Activated CD4-positive, alpha-beta memory T cell treated with anti-CD3 and anti-CD28 coated beads for 36 hours (primary cell): ENCODE measurements around the gene PRRG2. TPM values are rescaled to one million over a fixed set of nuclear protein-coding genes. Genes with fewer than 3 reads are reported as not detected.

ENCODE experiments used
- CTCF ChIA-PET: fragments of 350-600 bp; sonication (Branson Sonifier 250); formaldehyde crosslinking; loops from one replicate; lab custom pipeline; 2021; ENCODE audit warnings: antibody characterized with exemption, inconsistent platforms; lab: Charles Lee
- POLR2A ChIA-PET: fragments of 350-600 bp; sonication (Branson Sonifier 250); formaldehyde crosslinking; loops from one replicate; lab custom pipeline; 2021; ENCODE audit warnings: antibody characterized with exemption; lab: Charles Lee
- DNase-seq: peaks from one replicate; pipeline ENCODE4 v3.0.0-alpha.2; 2020
- H3K27ac Mint-ChIP-seq: one replicate; pipeline ENCODE4 v1.8.0; 2021; ENCODE audit warnings: mixed read lengths
- H3K27me3 Mint-ChIP-seq: one replicate; pipeline ENCODE4 v1.8.0; 2021; ENCODE audit warnings: mixed read lengths
- H3K36me3 Mint-ChIP-seq: one replicate; pipeline ENCODE4 v1.8.0; 2021; ENCODE audit warnings: mixed read lengths
- H3K4me1 Mint-ChIP-seq: one replicate; pipeline ENCODE4 v1.8.0; 2021; ENCODE audit warnings: low read depth, mixed read lengths
- H3K4me3 Mint-ChIP-seq: one replicate; pipeline ENCODE4 v1.8.0; 2021; ENCODE audit warnings: mild to moderate bottlenecking, mixed read lengths
- H3K9me3 Mint-ChIP-seq: one replicate; pipeline ENCODE4 v1.8.0; 2021; ENCODE audit warnings: mixed read lengths
- intact Hi-C: fragments of 100-400 bp; cut with micrococcal nuclease; formaldehyde crosslinking; loops from one replicate; pipeline ENCODE4 v1.15.1; 2023
- total RNA-seq, 2 experiments: library from RNA; stranded (reverse); gene quantifications; one replicate each; pipeline ENCODE4 v1.2.3, GENCODE V29; 2021

The PRRG2 gene
- total RNA-seq, 2 experiments from 2014 or later, result 0.85 to 1.5 TPM

GRCh38 chr19:49595819-49596404, 14.8 kb downstream of the PRRG2 start:
- Mint-ChIP-seq H3K36me3 (peaks cover 31% of the 10 kb centered on the region), H3K4me3 (no peak overlapping the region), H3K9me3 (no peaks in the 10 kb centered on the region), H3K4me1 (peaks cover 17% of the 10 kb centered on the region), H3K27me3 (no peaks in the 10 kb centered on the region), H3K27ac (no peak overlapping the region)
- ChIA-PET POLR2A (interaction anchor here (1.3 kb wide), 1 partner anchor 15 kb away, joined by 4 read pairs; the partner anchor contains the start of genes NOSIP and PRRG2), CTCF (no interaction called here)
- DNase-seq, result no peak
- intact Hi-C loops, result no loop called here

GRCh38 chr19:49596407-49596806, 15.3 kb downstream of the PRRG2 start:
- no peaks in the 10 kb centered on the region for H3K9me3 Mint-ChIP-seq
- no peaks in the 10 kb centered on the region for H3K27me3 Mint-ChIP-seq
- CTCF ChIA-PET, result no interaction called here
- peaks cover 19% of the 10 kb centered on the region for H3K4me1 Mint-ChIP-seq
- no peak overlapping the region for H3K4me3 Mint-ChIP-seq
- H3K36me3 Mint-ChIP-seq, result peaks cover 34% of the 10 kb centered on the region
- POLR2A ChIA-PET, result interaction anchor here (1.3 kb wide), 1 partner anchor 16 kb away, joined by 4 read pairs; the partner anchor contains the start of genes NOSIP and PRRG2
- no peak for DNase-seq
- H3K27ac Mint-ChIP-seq, result no peak overlapping the region
- intact Hi-C loops, result no loop called here

GRCh38 chr19:49596954-49597702, 16.0 kb downstream of the PRRG2 start:
- Mint-ChIP-seq H3K36me3 (peaks cover 39% of the 10 kb centered on the region), H3K27ac (no peak overlapping the region), H3K27me3 (no peaks in the 10 kb centered on the region), H3K4me3 (no peak overlapping the region), H3K4me1 (peaks cover 19% of the 10 kb centered on the region), H3K9me3 (no peaks in the 10 kb centered on the region)
- ChIA-PET CTCF (no interaction called here), POLR2A (no interaction called here)
- intact Hi-C loops, result no loop called here
- no peak for DNase-seq

- intact Hi-C loops, result no loop called here
- H3K36me3 Mint-ChIP-seq, result peaks cover 40% of the 10 kb centered on the region
- H3K9me3 Mint-ChIP-seq, result no peaks in the 10 kb centered on the region
- H3K27me3 Mint-ChIP-seq, result no peaks in the 10 kb centered on the region
- CTCF ChIA-PET, result no interaction called here
- peaks cover 16% of the 10 kb centered on the region for H3K4me1 Mint-ChIP-seq
- DNase-seq, result no peak
- POLR2A ChIA-PET, result no interaction called here
- H3K27ac Mint-ChIP-seq, result no peak overlapping the region
- no peak overlapping the region for H3K4me3 Mint-ChIP-seq
Observed at GRCh38 chr19:49597703-49597974, 16.5 kb downstream of the PRRG2 start.

- Mint-ChIP-seq H3K4me3 (no peak overlapping the region), H3K4me1 (peaks cover 3% of the 10 kb centered on the region), H3K36me3 (peaks cover 36% of the 10 kb centered on the region), H3K27me3 (no peaks in the 10 kb centered on the region), H3K9me3 (no peaks in the 10 kb centered on the region), H3K27ac (peak overlapping the region; percentile 19)
- POLR2A ChIA-PET, result interaction anchor here (0.6 kb wide), 1 partner anchor 41 kb away, joined by 3 read pairs; the partner anchor contains the start of gene RRAS
- DNase-seq, result no peak
- intact Hi-C loops, result no loop called here
- CTCF ChIA-PET, result interaction anchor here (1.1 kb wide), 1 partner anchor 11 kb away, joined by 3 read pairs; no protein-coding TSS in a partner anchor
Observed at GRCh38 chr19:49599378-49600295, 18.5 kb downstream of the PRRG2 start.

GRCh38 chr19:49601482-49602038, 20.4 kb downstream of the PRRG2 start:
- Mint-ChIP-seq H3K36me3 (peaks cover 33% of the 10 kb centered on the region), H3K27me3 (no peaks in the 10 kb centered on the region)

GRCh38 chr19:49602806-49603205, 21.7 kb downstream of the PRRG2 start:
- ChIA-PET POLR2A (no interaction called here), CTCF (no interaction called here)
- Mint-ChIP-seq H3K27me3 (no peaks in the 10 kb centered on the region), H3K9me3 (no peaks in the 10 kb centered on the region), H3K36me3 (peaks cover 33% of the 10 kb centered on the region), H3K27ac (no peak overlapping the region), H3K4me1 (peaks cover 4% of the 10 kb centered on the region), H3K4me3 (no peak overlapping the region)
- intact Hi-C loops, result no loop called here
- DNase-seq, result no peak

More at GRCh38 chr19:49601482-49602038, 20.4 kb downstream of the PRRG2 start:
- Mint-ChIP-seq H3K4me3 (no peak overlapping the region), H3K9me3 (no peaks in the 10 kb centered on the region), H3K4me1 (peaks cover 4% of the 10 kb centered on the region), H3K27ac (no peak overlapping the region)
- DNase-seq, result no peak
- intact Hi-C loops, result no loop called here
- POLR2A ChIA-PET, result no interaction called here
- CTCF ChIA-PET, result interaction anchor here (0.6 kb wide), 1 partner anchor 98 kb away, joined by 3 read pairs; no protein-coding TSS in a partner anchor

- CTCF ChIA-PET, result interaction anchor here (0.5 kb wide), 1 partner anchor 54 kb away, joined by 3 read pairs; no protein-coding TSS in a partner anchor
Observed at GRCh38 chr19:49605605-49606004, 24.5 kb downstream of the PRRG2 start.

GRCh38 chr19:49609499-49610092, 28.5 kb downstream of the PRRG2 start:
- intact Hi-C loops, result no loop called here
- ChIA-PET CTCF (interaction anchor here (0.6 kb wide), 1 partner anchor 63 kb away, joined by 5 read pairs; no protein-coding TSS in a partner anchor), POLR2A (interaction anchor here (0.5 kb wide), 1 partner anchor 76 kb away, joined by 3 read pairs; no protein-coding TSS in a partner anchor)
- Mint-ChIP-seq H3K9me3 (no peaks in the 10 kb centered on the region), H3K36me3 (peaks cover 7% of the 10 kb centered on the region), H3K4me3 (no peak overlapping the region), H3K27ac (no peak overlapping the region), H3K27me3 (no peaks in the 10 kb centered on the region), H3K4me1 (peaks cover 15% of the 10 kb centered on the region)
- DNase-seq, result no peak

More at GRCh38 chr19:49605605-49606004, 24.5 kb downstream of the PRRG2 start:
- no peak for DNase-seq
- Mint-ChIP-seq H3K27me3 (no peaks in the 10 kb centered on the region), H3K36me3 (peaks cover 19% of the 10 kb centered on the region), H3K4me1 (peaks cover 4% of the 10 kb centered on the region), H3K4me3 (no peak overlapping the region), H3K27ac (no peak overlapping the region), H3K9me3 (no peaks in the 10 kb centered on the region)
- POLR2A ChIA-PET, result no interaction called here
- intact Hi-C loops, result no loop called here

GRCh38 chr19:49613374-49613773, 32.3 kb downstream of the PRRG2 start:
- peak overlapping the region; percentile 83 for H3K27ac Mint-ChIP-seq
- no peaks in the 10 kb centered on the region for H3K9me3 Mint-ChIP-seq
- POLR2A ChIA-PET, result no interaction called here
- intact Hi-C loops, result no loop called here
- H3K4me1 Mint-ChIP-seq, result peaks cover 14% of the 10 kb centered on the region
- H3K4me3 Mint-ChIP-seq, result no peak overlapping the region
- no peak for DNase-seq
- peaks cover 35% of the 10 kb centered on the region for H3K36me3 Mint-ChIP-seq
- H3K27me3 Mint-ChIP-seq, result no peaks in the 10 kb centered on the region
- CTCF ChIA-PET, result no interaction called here

GRCh38 chr19:49614096-49614833, 33.1 kb downstream of the PRRG2 start:
- DNase-seq, result peak; percentile 55
- Mint-ChIP-seq H3K36me3 (peaks cover 35% of the 10 kb centered on the region), H3K4me1 (peaks cover 14% of the 10 kb centered on the region), H3K27me3 (no peaks in the 10 kb centered on the region), H3K4me3 (no peak overlapping the region), H3K27ac (peak overlapping the region; percentile 83), H3K9me3 (no peaks in the 10 kb centered on the region)
- CTCF ChIA-PET, result interaction anchor here (0.8 kb wide), 1 partner anchor 26 kb away, joined by 4 read pairs; the partner anchor contains the start of gene RRAS
- intact Hi-C loops, result no loop called here
- POLR2A ChIA-PET, result no interaction called here
